Measurements from ENCODE around the gene FRAS1.

DNA sequence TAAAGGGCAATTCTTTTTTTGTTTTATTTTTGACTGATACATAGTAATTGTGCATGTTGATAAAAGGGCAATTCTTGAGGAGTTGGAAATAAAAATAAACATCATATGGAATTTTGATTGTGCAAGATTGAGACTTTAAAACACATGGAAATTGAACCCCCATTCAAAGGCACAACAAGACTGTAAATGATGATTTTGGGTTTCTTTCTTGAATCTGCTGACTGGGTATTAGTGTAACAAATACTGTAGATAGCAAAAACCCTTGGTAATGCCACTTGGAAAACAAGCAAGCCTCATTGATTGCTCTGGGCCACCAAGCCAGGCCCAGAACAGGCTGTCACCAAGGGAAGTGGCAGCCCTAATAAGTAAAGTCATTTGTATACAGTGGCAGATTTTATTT, 421.4 kb downstream of the FRAS1 start:
- TF ChIP-seq, protein P1, sequence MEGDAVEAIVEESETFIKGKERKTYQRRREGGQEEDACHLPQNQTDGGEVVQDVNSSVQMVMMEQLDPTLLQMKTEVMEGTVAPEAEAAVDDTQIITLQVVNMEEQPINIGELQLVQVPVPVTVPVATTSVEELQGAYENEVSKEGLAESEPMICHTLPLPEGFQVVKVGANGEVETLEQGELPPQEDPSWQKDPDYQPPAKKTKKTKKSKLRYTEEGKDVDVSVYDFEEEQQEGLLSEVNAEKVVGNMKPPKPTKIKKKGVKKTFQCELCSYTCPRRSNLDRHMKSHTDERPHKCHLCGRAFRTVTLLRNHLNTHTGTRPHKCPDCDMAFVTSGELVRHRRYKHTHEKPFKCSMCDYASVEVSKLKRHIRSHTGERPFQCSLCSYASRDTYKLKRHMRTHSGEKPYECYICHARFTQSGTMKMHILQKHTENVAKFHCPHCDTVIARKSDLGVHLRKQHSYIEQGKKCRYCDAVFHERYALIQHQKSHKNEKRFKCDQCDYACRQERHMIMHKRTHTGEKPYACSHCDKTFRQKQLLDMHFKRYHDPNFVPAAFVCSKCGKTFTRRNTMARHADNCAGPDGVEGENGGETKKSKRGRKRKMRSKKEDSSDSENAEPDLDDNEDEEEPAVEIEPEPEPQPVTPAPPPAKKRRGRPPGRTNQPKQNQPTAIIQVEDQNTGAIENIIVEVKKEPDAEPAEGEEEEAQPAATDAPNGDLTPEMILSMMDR (IDR thresholded peaks at IDR 0.05; ENCODE audit: control extremely low read depth in 1 of 3, insufficient read depth in 1 of 3, low read depth in 1 of 3, low read length in 3 of 3), result no peak
- TF ChIP-seq, protein P2, sequence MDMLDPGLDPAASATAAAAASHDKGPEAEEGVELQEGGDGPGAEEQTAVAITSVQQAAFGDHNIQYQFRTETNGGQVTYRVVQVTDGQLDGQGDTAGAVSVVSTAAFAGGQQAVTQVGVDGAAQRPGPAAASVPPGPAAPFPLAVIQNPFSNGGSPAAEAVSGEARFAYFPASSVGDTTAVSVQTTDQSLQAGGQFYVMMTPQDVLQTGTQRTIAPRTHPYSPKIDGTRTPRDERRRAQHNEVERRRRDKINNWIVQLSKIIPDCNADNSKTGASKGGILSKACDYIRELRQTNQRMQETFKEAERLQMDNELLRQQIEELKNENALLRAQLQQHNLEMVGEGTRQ (IDR thresholded peaks at IDR 0.05; ENCODE audit: low read length), result no peak
- TF ChIP-seq BCL11A (IDR thresholded peaks at IDR 0.05; ENCODE audit: low read depth in 2 of 2, low read length in 2 of 2) (no peak), POLR2A (IDR thresholded peaks at IDR 0.05; ENCODE audit: control extremely low read depth in 1 of 2, low read depth in 2 of 2, low read length in 2 of 2) (no peak), TBP (IDR thresholded peaks at IDR 0.05; ENCODE audit: low read depth, low read length) (no peak), TAF1 (IDR thresholded peaks at IDR 0.05; ENCODE audit: low read depth, low read length) (no peak), EZH2 (IDR thresholded peaks at IDR 0.05; ENCODE audit: low read depth, low read length, severe bottlenecking) (no peak), RNF2 (IDR thresholded peaks at IDR 0.05; ENCODE audit: borderline replicate concordance, low read depth, low read length, missing control alignments, poor library complexity, severe bottlenecking) (no peak), CBX5 (IDR thresholded peaks at IDR 0.05; ENCODE audit: low read depth, low read length) (no peak)
- TF ChIP-seq, protein P3, sequence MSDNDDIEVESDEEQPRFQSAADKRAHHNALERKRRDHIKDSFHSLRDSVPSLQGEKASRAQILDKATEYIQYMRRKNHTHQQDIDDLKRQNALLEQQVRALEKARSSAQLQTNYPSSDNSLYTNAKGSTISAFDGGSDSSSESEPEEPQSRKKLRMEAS (IDR thresholded peaks at IDR 0.05), result no peak

Measured in H1 (cell line).